Testis (tissue), 3 donors: ENCODE data around the gene LTBP4. TPM values are rescaled to one million over a fixed set of nuclear protein-coding genes. Genes with fewer than 3 reads are reported as not detected.

Experiments used
- DNase-seq: peaks from one replicate; pipeline ENCODE4 v3.0.0-alpha.2; 2019
- H3K27ac ChIP-seq, 2 donors: fragments of 200-600 bp; sonication (generic); one replicate each; pipeline ENCODE4 v1.5.1; 2019
- H3K27me3 ChIP-seq: fragments of 200-600 bp; sonication (generic); one replicate; pipeline ENCODE4 v1.5.1; 2019
- H3K36me3 ChIP-seq: fragments of 200-600 bp; sonication (generic); one replicate; pipeline ENCODE4 v1.5.1; 2017; ENCODE audit warnings: low read depth; ENCODE audit errors: missing control alignments
- H3K4me1 ChIP-seq: fragments of 200-600 bp; sonication (generic); one replicate; pipeline ENCODE4 v1.5.1; 2019
- H3K4me3 ChIP-seq, 2 donors: fragments of 200-600 bp; sonication (generic); one replicate each; pipeline ENCODE4 v1.5.1; 2017 to 2019
- H3K9me3 ChIP-seq: fragments of 200-600 bp; sonication (generic); one replicate; pipeline ENCODE4 v1.5.1; 2017
- POLR2A ChIP-seq: fragments of 450-650 bp; IDR thresholded peaks from one replicate; pipeline ENCODE4 v1.6.1; 2017; ENCODE audit warnings: antibody characterized with exemption, mild to moderate bottlenecking, moderate library complexity
- WGBS, 2 donors: methylation state at CpG; one replicate each; pipeline ENCODE4 v1.1.5; 2018; 5-methylcytosine and 5-hydroxymethylcytosine counted together
- intact Hi-C: fragments of 100-400 bp; cut with DNase I; formaldehyde crosslinking; loops from one replicate; pipeline ENCODE4 v1.15.1; 2023; ENCODE audit warnings: low total_unique reads
- polyA plus RNA-seq: library from polyadenylated mRNA; stranded (reverse); fragments of 350-450 nt; fragmentation: Illumina TruSeq; extraction: RNeasy Lipid Tissue Mini Kit (QIAGEN cat#74804); gene quantifications from one replicate; pipeline ENCODE4 v1.2.3, GENCODE V29; 2014; ENCODE audit warnings: low read depth, low replicate concordance; ENCODE audit not compliant: insufficient read depth
- total RNA-seq, 2 donors: library from RNA; depleted of rRNA; stranded (reverse); fragments of >200 nt; gene quantifications; one replicate each; pipeline ENCODE4 v1.2.3, GENCODE V29; 2016
- TF ChIP-seq, protein P1 (sequence below), 3 experiments: fragments of 450-650 bp in 2 of 3; fragments of 200-600 bp in 1 of 3; sonication (generic) in 1 of 3; IDR thresholded peaks; one replicate each; pipeline ENCODE4 v1.5.1; 2016 to 2019; ENCODE audit warnings: antibody characterized with exemption in 3 of 3, mild to moderate bottlenecking in 2 of 3, moderate library complexity in 1 of 3

The LTBP4 gene
- total and polyA plus RNA-seq, 3 donors from 2014 or later: 270 to 417 (median 309) TPM

DNA sequence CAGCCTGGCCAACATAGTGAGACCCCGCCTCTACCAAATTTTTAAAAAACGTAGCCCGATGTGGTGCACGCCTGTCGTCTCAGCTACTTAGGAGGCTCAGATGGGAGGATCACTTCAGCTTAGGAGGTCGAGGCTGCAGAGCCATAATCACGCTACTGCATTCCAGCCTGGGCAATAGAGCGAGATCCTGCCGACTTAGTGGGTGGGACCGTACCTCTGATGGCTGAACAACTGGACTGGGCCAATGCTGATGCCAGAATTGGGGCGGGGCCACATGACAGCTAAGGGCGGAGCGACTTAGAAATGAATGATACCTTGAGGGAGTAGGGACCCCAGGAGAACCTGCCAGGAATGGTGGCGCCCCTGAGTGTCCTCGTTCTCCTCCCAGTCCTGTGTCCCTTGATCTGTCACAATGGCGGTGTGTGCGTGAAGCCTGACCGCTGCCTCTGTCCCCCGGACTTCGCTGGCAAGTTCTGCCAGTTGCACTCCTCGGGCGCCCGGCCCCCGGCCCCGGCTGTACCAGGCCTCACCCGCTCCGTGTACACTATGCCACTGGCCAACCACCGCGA lies 3.6 kb downstream of the LTBP4 start:
- no peaks in the 10 kb centered on the region for H3K27me3 ChIP-seq

DNA sequence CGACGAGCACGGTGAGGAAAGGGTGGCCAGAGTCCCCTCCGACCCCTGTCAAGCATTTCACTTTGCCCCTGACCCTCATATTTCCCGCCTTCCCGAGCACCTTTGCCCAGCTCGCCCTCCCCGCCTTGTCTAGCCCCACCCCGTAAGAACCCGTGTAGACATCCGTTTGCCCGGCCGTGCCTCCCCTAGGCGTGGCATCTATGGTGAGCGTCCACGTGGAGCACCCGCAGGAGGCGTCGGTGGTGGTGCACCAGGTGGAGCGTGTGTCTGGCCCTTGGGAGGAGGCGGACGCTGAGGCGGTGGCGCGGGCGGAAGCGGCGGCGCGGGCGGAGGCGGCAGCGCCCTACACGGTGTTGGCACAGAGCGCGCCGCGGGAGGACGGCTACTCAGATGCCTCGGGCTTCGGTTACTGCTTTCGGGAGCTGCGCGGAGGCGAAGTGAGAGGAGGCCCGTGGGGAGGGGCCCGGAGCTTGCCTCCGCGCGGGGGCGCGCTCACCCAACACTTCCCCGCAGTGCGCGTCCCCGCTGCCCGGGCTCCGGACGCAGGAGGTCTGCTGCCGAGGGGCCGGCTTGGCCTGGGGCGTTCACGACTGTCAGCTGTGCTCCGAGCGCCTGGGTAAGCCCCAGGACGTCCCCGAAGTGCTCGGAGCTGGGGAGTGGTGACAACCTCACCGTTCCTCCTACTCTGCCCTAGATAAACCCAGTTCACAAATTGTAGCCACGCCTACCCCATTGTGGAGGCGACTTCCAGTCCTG lies 4.2 kb downstream of the LTBP4 start:
- Histone ChIP-seq H3K9me3 (no peaks in the 10 kb centered on the region), H3K4me3 (peak overlapping the region in 1 of 2 donors; percentile 43), H3K4me1 (peaks cover 48% of the 10 kb centered on the region), H3K27ac (peak overlapping the region; percentile 7 to 30), H3K36me3 (no peaks in the 10 kb centered on the region), H3K27me3 (no peaks in the 10 kb centered on the region)
- DNase-seq: peak; percentile 61
- intact Hi-C loops: no loop called here
- WGBS, 2 donors: 5 to 30% methylated on average over 35 to 69 of the region's 71 CpGs
- TF ChIP-seq, protein P1, sequence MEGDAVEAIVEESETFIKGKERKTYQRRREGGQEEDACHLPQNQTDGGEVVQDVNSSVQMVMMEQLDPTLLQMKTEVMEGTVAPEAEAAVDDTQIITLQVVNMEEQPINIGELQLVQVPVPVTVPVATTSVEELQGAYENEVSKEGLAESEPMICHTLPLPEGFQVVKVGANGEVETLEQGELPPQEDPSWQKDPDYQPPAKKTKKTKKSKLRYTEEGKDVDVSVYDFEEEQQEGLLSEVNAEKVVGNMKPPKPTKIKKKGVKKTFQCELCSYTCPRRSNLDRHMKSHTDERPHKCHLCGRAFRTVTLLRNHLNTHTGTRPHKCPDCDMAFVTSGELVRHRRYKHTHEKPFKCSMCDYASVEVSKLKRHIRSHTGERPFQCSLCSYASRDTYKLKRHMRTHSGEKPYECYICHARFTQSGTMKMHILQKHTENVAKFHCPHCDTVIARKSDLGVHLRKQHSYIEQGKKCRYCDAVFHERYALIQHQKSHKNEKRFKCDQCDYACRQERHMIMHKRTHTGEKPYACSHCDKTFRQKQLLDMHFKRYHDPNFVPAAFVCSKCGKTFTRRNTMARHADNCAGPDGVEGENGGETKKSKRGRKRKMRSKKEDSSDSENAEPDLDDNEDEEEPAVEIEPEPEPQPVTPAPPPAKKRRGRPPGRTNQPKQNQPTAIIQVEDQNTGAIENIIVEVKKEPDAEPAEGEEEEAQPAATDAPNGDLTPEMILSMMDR (IDR thresholded peaks at IDR 0.05): no peak
- TF ChIP-seq POLR2A: no peak

More for the DNA sequence above, 3.6 kb downstream of the LTBP4 start:
- Histone ChIP-seq H3K36me3 (no peaks in the 10 kb centered on the region), H3K4me3 (peak overlapping the region in 1 of 2 donors; percentile 43), H3K27ac (peak overlapping the region in 1 of 2 donors; percentile 82), H3K4me1 (peaks cover 52% of the 10 kb centered on the region), H3K9me3 (no peaks in the 10 kb centered on the region)
- intact Hi-C loops: loop anchor here (5.0 kb wide), 1 partner anchor 33 kb away; no protein-coding TSS in a partner anchor
- TF ChIP-seq, protein P1 (IDR thresholded peaks at IDR 0.05): no peak
- no peak for TF ChIP-seq POLR2A
- WGBS, 2 donors: 44 to 46% methylated on average over 21 to 29 of the region's 29 CpGs
- no peak for DNase-seq

DNA sequence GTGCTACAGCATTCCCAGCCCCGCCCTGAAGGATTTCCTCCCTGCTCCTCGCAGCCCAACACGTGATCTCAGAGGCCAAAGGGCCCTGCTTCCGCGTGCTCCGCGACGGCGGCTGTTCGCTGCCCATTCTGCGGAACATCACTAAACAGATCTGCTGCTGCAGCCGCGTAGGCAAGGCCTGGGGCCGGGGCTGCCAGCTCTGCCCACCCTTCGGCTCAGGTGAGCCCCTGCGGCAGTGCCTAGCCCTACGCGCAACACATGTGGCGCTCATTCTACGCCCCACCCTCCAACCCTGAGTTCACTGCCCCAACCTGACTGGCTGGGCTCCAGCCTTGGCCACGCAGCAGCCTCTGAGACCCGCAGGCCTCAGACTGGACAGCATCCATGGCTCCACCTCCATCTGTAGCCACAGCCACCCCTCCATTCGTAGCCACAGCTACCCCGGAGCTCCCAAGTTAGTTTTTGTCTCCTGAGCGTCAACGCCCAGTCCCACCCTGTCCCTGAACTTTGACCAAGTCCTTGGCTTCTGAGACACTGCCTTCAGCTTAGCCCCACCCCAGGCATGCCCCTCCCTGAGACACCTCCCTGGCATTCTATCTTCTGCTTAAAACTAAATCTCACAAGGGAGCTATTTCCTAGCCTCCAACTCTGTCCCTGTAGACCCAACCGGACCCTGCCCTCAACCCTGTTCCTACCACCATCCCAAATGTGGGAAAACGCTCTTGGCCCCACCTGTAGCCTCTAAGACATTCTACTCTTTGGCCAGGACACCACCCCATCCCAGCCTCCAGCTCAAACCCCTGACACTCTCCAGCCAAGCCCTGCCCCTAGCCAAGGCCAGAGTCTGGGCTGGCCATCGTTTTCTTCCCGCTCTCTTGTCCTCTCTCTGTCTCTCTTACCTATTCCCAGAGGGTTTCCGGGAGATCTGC lies 6.4 kb downstream of the LTBP4 start:
- WGBS, 2 donors: 33 to 47% methylated on average over 26 to 30 of the region's 31 CpGs

DNA sequence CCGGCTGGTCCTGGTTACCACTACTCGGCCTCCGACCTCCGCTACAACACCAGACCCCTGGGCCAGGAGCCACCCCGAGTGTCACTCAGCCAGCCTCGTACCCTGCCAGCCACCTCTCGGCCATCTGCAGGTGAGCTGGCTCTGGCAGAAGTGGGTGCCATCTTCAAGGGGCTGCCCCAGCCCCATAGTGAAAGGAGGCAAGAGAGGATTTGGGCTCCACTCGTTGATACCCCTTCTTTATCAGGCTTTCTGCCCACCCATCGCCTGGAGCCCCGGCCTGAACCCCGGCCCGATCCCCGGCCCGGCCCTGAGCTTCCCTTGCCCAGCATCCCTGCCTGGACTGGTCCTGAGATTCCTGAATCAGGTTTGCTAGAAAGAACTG lies 7.1 kb downstream of the LTBP4 start:
- intact Hi-C loops: no loop called here
- WGBS, 2 donors: 85 to 93% methylated on average over 10 to 14 of the region's 14 CpGs
- peak overlapping the region in 1 of 2 donors; percentile 44 for H3K27ac ChIP-seq

More for the DNA sequence above, 6.4 kb downstream of the LTBP4 start:
- intact Hi-C loops: no loop called here
- peak overlapping the region in 1 of 2 donors; percentile 44 for H3K27ac ChIP-seq
- H3K4me3 ChIP-seq: no peak overlapping the region
- no peak for TF ChIP-seq POLR2A
- TF ChIP-seq, protein P1 (IDR thresholded peaks at IDR 0.05): no peak
- no peaks in the 10 kb centered on the region for H3K36me3 ChIP-seq
- H3K4me1 ChIP-seq: peaks cover 39% of the 10 kb centered on the region
- H3K9me3 ChIP-seq: no peaks in the 10 kb centered on the region
- peak; percentile 56 for DNase-seq
- no peaks in the 10 kb centered on the region for H3K27me3 ChIP-seq

More for the DNA sequence above, 7.1 kb downstream of the LTBP4 start:
- Histone ChIP-seq H3K4me1 (peaks cover 35% of the 10 kb centered on the region), H3K4me3 (no peak overlapping the region), H3K36me3 (no peaks in the 10 kb centered on the region), H3K9me3 (no peaks in the 10 kb centered on the region), H3K27me3 (no peaks in the 10 kb centered on the region)
- TF ChIP-seq, protein P1 (IDR thresholded peaks at IDR 0.05): no peak
- TF ChIP-seq POLR2A: no peak
- DNase-seq: no peak
